GM11168 (cell line): Measurements from ENCODE around the gene BMS1.
"Not testable (repeated sequence)": the region's sequence is repeated elsewhere in the genome, so short reads cannot be mapped to it uniquely, and the experiment has no call there.

Experiments
- in situ Hi-C: fragments of 300-500 bp; cut with MboI; formaldehyde crosslinking; loops from one replicate; pipeline ENCODE4 v1.12.0; 2022; ENCODE audit warnings: low sequenced_read_pairs; ENCODE audit not compliant: unreplicated experiment

BMS1 gene

DNA sequence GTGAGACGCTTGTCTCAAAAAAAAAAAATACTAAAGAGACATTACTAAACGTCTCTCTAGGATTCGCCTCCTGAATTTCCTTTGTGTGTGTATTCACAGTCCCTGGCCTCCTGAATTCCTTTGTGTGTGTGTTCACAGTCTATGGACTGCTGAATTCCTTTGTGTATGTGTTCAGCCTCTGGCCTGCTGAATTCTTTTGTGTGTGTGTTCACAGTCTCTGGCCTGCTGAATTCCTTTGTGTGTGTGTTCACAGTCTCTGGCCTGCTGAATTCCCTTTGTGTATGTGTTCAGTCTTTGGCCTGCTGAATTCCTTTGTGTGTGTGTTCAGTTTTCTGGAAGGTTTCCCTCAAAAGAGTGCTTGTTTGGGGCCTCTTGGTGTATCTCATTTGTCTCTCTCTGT lies 8.2 kb downstream of the BMS1 start:
- in situ Hi-C loops = no loop called here

DNA sequence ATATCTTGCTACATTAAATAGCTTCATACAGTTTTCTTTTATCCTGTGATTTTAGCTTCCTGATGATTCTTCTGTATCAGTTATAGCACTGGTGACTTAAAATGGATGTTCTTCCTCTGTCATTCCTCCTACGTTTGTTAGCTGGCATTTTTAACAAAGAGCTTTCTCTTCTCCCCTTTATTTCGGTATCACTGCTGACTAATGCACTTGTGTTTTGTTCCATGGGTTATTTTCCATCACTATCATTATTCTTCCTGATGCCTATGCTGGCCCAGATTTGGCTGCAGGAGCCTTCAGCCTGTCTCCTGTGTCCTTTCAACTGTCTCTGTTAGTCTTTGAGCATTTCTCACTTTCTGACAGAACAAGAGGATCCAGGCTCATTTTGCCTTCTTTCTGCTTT lies 13.1 kb downstream of the BMS1 start:
- in situ Hi-C loops = no loop called here

DNA sequence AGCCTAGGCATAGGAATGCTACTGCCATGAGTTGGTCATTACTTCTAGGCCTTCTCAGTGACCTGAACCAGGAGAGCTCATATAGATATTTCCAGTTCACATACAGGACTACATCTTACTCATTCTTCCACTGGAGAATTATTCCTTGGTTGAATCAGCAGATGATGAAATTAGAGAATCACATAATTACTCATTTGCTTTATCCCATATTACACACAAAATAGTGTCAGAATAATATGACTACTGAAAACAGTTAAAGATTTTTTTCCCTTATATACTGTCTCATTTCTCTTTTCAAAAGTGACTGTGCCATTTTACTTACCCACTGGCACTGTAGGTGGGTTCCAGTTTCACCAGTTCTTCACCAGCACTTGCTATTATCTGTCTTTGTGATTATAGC lies 18.5 kb downstream of the BMS1 start:
- in situ Hi-C loops = no loop called here

DNA sequence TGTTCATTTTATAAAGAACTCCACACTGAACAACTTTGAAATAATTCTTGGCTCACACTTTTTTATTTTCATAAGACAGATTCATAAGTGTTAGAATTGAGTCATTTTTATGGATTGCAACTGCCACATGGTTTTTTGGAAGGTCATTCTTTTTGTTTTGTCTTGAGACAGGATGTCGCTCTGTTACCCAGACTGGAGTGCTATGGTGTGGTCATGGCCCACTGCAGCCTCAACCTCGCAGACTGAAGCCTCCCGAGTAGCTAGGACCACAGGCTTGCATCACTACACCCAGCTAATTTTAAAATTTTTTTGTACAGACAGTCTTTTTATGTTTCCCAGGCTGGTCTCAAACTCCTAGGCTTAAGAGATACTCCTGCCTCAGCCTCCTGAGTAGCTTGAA lies 20.3 kb downstream of the BMS1 start:
- in situ Hi-C loops = no loop called here

DNA sequence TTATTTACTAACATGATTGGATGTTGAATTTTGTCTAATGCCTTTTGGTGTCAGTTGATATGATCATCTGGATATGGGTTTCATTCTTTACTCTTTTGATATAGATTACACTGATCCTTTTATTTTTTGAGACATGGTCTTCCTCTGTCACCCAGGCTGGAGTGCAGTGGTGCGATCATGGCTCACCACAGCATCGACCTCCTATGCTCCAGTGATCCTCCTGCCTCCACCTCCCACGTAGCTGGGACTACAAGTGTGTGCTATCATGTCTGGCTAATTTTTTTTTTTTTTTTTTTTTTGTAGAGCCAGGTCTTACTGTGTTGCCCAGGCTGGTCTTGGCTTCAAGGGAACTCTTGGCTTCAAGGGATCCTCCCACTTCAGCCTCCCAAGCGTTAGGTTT lies 27.1 kb downstream of the BMS1 start:
- in situ Hi-C loops = no loop called here

DNA sequence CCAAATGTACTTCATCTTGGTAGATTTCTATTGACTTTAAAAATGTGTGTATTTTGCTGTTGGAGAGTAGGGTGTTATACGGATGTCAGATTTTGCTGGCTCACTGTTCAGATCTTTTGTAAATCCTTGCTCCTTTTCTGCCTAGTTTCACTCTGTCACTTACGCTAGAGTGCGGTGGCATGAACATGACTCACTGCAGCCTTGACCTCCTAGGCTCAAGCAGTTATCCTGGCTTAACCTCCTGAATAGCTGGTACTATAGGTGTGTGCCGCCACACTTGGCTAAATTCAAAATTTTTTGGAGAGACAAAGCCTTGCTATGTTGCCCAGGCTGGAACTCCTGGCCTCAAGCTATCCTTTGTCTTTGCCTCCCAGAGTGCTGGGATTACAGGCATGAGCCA lies 29.4 kb downstream of the BMS1 start:
- in situ Hi-C loops = no loop called here

DNA sequence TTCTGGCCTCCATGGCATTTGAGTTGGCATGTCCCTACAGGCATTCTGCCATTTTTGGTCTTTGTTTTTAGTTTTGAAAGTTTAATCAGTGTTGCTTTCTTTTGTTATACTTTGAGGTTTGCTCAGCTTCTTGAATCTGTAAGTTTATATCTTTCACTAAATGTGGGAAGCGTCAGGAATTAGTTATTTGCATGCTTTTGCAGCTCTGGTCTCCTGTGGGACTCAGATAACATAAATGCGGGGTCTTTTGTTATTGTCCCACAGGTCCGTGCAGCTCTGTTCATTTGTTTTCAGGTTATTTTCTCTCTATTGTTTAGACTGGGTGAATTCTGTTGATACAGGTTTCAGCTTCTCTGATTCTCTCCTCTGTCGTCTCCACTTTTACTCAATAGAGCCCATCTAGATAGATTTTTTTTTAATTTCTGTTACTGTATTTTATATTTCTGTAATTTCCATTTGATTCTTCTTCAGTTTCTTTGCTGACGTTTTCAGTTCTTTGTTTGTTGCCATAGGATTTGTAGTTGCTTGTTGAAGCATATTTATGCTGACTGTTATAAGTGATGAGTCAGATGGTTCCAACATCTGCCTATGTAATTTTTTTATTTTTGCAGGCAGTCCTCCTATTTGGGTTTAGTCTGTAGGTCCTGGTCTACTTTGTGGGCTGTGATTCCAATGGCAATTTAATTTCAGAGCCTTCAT lies 31.5 kb downstream of the BMS1 start:
- in situ Hi-C loops = not testable (repeated sequence)

DNA sequence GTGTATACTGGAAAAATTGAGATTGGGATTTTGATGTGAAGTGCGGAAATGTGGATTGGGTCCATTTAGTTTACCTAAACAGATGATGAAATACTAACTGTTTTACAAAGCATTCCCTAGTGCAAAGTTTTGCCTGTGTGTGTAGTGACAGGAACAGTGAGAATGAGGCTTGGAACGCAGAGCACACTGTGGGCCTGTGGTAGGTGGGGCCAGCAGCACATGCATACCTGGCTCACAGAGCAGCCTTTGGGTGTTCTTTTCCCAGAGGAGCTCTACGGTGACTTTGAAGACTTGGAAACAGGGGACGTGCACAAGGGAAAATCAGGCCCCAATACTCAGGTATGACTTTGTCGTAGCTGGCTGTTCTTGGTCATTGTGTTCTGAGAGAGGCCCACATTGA lies 33.7 kb downstream of the BMS1 start:
- in situ Hi-C loops = not testable (repeated sequence)

DNA sequence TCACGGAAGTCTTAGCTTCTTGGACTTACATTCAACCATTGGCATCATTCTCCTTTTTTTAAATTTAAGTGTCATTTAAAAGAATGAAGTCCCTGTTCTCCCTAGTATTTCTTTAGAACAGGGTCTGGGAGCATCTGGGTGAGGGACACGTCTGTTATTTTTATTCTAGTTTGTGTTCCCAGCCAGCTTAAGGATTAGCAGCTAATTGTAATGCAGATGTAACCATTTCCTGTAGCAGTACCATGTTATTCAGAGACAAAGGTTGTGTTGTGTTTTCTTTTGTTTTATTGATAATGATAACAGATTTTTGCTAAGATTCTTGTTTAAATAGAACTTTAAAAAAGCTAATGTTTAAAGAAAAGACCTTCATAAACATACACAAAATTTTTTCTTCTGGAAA lies 34.3 kb downstream of the BMS1 start:
- in situ Hi-C loops = no loop called here

DNA sequence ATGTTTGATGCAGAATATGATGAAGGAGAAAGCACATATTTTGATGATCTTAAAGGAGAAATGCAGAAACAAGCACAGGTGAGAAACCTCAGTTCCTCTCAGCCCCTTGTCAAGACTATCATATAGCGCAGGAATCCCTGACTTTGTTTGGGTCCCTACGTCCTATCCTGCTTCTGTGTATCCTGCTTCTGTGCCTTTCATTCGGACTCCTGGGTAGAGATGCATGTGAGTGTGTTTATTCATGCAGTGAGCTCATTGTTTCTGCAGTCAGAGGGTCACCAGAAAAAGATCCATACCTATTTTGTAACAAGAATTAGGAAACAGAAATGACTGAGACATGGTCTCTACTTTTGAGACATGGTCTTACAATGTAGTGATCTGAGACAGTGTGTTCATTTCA lies 34.8 kb downstream of the BMS1 start:
- in situ Hi-C loops = not testable (repeated sequence)

DNA sequence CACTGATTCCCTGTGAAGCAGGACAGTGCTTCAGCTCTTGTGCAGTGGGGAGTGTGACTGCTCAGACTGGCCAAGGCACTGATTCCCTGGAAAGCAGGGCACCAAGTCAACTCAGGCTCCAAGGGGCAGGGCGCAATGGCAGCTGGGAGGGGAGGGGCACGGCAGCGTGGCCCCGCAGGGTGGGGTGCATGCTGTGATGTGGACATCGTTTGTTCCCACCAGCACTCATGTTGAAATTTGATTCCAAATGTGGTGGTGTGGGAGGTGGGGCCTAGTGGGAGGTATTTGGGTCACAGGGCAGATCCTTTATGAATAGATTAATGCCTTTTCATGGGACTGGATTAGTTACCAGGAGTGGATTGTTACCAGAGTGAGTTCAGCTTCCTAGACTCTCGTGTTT lies 44.2 kb downstream of the BMS1 start:
- in situ Hi-C loops = not testable (repeated sequence)

DNA sequence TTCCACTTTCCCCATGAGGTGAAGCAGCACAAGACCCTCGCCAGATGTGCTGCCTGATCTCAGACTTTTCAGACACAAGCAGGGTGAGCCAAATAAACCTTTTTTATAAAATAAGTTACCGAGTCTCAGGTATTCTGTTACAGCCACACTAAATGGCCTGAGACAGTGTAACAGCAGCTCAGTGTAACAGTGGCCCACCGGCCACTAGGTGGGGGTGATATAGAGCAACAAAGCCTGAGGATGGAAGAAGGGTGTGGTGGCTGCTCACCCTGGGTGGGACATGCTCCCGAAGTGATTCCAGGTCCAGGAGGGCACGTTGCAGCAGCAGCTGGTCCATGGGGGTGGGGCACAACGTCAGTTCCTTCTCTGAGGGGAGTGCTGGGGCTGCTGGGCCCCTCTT lies 44.6 kb downstream of the BMS1 start:
- in situ Hi-C loops = no loop called here

DNA sequence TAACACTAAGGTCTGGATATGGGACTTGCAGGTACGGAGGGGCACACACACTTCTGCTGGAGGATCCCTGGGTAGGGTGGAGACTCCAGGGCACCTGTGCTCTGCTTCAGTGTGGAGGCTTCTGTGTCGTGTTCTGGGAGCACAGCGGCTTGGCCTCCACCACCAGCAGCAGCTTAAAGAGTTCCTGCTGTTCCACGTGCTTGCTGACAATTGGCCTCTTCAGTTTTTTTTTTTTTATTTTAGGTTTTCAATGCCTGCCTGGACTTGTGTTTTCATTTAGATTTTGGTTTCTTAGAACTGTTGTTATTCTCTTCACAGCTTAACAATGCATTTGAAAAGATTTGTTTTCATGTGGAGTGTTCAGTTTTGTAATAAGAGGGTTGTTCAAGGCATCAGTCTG lies 45.8 kb downstream of the BMS1 start:
- in situ Hi-C loops = not testable (repeated sequence)

DNA sequence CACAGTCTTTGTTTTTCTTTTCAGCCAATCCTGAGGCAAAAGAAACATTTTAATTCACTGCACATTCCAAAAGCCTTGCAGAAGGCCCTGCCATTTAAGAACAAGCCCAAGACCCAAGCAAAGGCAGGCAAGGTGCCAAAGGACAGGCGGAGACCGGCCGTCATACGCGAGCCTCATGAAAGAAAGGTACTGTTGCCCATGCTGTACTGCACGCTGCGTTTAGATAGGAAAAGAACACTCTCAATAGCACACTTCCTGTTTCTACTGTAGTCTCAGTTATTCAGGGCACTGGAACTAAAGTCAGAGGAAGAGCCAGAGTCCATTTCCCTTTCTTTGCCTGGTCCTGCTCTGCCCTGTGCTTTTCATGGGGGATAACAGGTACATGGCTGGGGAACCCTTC lies 47.6 kb downstream of the BMS1 start:
- in situ Hi-C loops = no loop called here

DNA sequence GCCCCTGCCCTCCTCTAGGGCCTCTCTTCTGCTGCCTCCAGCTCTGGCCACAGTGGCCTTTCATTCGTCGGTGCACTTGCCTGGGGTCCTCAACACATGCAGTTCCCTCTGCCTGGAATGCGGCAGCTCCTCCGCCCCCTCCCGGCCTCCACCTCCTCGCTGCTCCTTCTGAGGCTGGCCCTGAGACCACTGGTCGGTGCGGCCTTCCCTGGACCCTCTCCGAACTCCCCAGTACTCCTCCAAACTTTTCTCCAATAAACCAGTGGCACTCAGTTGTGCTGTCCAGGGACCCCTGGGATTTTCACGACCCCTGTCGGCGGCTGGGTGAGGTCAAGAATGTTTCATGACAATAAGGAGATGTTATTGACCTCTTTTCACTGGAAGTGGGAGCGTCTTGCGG lies 53.5 kb downstream of the BMS1 start:
- in situ Hi-C loops = no loop called here

DNA sequence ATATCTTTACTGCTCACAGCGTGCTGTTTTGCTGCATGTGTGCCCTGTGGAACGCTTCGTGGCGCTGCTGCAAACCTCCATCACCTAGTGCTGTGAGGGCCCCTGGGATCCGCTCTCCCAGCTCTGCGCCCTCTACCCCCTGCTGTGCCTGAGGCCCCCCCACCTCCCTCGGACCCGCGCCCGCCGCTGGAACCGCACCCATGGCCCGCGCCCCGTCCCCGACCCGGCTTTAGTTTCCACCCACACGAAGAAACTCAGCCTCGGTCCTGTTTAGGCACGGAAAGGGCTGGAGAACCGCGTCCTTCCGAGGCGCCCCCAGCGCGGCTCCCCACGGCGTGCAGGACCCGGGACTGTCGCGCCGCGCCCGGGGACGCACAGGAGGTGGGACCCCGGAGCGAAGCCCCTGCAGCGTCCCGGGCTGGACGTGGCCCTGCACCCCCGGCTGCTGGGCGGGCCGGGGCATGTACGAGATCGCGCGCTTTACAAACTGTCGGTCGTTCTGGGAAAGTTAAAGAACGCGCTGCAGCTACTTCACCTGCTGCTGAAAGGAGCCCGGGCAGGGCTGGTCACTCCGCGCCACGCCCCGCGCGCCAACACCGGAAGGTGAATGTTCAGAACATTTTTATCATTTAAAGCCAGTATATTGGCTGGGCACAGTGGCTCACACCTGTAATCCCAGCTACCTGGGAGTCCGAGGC lies 54.3 kb downstream of the BMS1 start:
- in situ Hi-C loops = no loop called here

DNA sequence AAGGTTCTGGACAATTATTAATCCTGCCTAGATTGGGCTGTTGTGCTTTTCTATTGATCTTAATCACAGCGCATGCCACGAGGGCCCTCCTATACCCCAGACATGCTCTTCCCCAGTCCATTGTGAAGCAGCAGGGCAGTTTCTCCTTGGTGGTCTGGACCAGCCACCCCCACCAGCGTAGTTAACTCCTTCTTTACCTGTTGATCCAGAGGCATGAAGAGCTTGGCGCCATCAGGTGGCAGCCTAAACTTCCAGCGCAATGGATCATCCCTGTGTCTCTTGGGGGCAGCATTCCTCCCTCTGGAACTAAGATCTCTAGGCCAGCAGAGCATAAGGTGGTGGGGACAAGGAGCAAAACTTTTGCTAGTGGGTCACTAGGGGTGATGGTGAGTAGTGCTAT lies 62.2 kb downstream of the BMS1 start:
- in situ Hi-C loops = not testable (repeated sequence)

DNA sequence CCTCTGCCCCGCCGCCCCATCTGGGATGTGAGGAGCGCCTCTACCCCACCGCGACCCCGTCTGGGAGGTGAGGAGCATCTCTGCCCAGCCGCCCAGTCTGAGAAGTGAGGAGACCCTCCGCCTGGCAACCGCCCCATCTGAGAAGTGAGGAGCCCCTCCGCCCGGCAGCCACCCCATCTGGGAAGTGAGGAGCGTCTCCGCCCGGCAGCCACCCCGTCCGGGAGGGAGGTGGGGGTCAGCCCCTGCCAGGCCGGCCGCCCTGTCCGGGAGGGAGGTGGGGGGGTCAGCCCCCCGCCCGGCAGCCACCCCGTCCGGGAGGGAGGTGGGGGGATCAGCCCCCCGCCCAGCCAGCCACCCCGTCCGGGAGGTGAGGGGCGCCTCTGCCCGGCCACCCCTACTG lies 64.7 kb downstream of the BMS1 start:
- in situ Hi-C loops = not testable (repeated sequence)

DNA sequence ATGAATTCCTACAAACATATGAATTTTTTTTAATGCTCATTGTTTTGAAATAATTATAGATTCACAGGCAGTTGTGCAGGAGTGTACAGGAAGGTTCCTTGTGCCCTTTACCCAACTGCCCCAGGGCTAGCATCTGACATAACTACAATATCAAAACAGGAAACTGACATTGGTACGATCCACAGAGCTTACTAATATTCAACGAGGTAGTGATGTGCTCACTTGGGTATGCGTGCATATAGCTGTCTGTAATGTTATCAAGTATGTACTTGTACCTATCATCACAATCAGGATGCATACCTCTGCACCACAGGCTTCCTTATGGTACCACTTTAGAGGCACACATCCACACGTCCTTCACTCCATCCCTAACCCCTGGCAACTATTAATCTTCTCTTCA lies 68.3 kb downstream of the BMS1 start:
- in situ Hi-C loops = no loop called here

DNA sequence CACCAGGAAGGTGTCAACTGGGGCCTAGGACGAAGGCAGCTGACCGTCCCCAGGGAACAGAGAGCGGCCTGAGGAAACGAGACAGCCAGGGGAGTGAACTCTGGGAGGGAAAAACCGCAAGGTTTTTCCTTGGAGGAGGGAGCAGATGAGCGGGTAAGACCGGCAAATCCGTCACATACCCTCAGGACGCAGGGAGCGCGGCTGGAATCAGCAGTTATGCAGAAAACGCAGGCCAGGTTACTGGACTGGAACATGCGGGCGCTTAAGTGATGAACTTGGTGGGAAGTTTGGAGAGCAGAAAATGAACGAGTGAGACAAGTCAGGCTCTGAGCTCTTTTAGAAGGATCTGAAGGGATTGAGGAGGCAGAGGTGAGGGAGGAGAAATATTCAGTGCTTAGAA lies 76.7 kb downstream of the BMS1 start:
- in situ Hi-C loops = no loop called here

DNA sequence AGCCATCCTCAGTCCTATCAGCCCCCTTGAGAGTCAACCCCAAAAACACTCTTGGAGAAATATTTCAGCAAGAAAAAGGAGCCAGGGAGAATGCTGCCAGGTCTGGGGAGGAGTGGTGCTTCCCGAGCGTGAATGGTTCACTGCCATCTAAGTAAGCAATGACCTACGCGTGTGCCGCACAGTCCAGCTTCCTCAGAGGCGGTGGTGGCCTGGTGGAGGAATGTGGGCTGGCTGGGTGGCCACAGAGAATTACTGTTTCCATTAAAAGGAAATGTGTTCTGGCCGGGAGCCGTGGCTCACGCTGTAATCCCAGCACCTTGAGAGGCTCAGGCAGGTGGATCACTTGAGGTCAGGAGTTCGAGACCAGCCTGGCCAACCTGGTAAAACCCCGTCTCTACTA lies 77.4 kb downstream of the BMS1 start:
- in situ Hi-C loops = not testable (repeated sequence)

DNA sequence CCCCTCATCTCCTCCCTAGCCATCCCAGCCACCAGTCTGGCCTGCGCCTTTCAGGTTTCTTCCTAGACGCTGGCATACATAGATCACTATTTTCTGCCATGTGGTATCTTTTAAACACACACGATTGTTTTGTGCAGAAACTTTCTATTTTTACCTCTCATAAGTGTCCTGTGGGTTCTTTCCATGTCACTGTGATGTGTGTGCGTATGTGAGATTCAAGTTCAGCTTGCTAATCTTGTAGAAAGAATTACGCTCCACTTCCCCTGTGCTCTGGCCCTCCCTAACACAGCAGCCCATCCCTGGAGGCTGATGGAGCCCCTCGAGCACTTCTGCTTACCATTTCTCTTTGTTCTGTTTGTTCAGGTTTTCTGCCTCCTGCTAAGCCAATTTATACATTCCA lies 80.2 kb downstream of the BMS1 start:
- in situ Hi-C loops = not testable (repeated sequence)
